GM12865 (cell line): ENCODE results near the gene TNK1.
A peak's percentile ranks its signal among the peaks of the same experiment; 100 is the strongest.

Experiments
- DNase-seq: peaks from one replicate; pipeline ENCODE4 v3.0.0; 2010; ENCODE audit warnings: low read depth
- H3K4me3 ChIP-seq: 2 replicates; pipeline ENCODE4 v1.5.1; 2011; ENCODE audit warnings: mild to moderate bottlenecking, low read depth, low read length, control low read depth
- CTCF ChIP-seq: IDR thresholded peaks from 2 replicates; pipeline ENCODE4 v1.5.1; 2011; ENCODE audit warnings: low read length, control low read depth, low read depth, inconsistent platforms; ENCODE audit not compliant: insufficient read depth; ENCODE audit errors: missing control alignments

The TNK1 gene

GRCh38 chr17:7383371-7383741, 2.5 kb downstream of the TNK1 start:
- TF ChIP-seq CTCF, result no peak
- H3K4me3 ChIP-seq, result peak overlapping the region; percentile 66

DNA sequence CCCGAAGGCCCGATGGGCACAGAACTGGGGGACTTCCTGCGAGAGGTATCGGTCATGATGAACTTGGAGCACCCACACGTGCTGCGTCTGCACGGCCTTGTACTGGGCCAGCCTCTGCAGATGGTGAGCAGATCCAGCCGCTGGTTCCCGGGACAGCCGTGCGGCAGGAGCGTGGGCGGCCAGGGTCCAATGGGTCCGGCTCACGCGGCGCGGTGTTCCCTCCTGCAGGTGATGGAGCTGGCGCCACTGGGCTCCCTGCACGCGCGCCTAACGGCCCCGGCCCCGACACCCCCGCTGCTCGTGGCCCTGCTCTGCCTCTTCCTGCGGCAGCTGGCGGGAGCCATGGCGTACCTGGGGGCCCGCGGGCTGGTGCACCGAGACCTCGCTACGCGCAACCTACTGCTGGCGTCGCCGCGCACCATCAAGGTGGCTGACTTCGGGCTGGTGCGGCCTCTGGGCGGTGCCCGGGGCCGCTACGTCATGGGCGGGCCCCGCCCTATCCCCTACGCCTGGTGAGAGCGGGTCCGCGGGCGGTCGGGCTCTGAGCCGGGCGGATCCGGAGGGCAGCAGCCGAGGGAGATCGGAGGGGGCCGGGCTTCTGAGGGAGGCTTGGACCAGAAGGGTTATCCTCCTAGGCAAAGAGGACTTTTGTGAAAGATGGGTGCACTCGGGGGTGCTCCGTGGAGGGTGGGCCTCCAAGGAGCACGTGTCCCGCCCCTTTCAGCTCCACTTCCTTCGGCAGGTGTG, 3.0 kb downstream of the TNK1 start:
- no peak for TF ChIP-seq CTCF
- DNase-seq, result peak; percentile 72
- H3K4me3 ChIP-seq, result peak overlapping the region; percentile 66

More at GRCh38 chr17:7383371-7383741, 2.5 kb downstream of the TNK1 start:
- no peak for DNase-seq

- DNase-seq, result no peak
- TF ChIP-seq CTCF, result no peak
- peak overlapping the region; percentile 66 for H3K4me3 ChIP-seq
These were observed 3.7 kb downstream of the TNK1 start for GRCh38 chr17:7384489-7385081.

- DNase-seq, result no peak
- no peak overlapping the region for H3K4me3 ChIP-seq
- TF ChIP-seq CTCF, result no peak
These were observed 8.0 kb downstream of the TNK1 start for GRCh38 chr17:7388856-7389255.

- no peak for TF ChIP-seq CTCF
- no peak overlapping the region for H3K4me3 ChIP-seq
- DNase-seq, result no peak
These were observed 9.3 kb downstream of the TNK1 start for GRCh38 chr17:7389924-7390910.

- no peak overlapping the region for H3K4me3 ChIP-seq
- no peak for TF ChIP-seq CTCF
- DNase-seq, result no peak
These were observed 10.4 kb downstream of the TNK1 start for GRCh38 chr17:7391307-7391706.
